Dendritic cell treated with granulocyte-macrophage colony-stimulating factor and Interleukin-4, amounts not matched to agents 40 ng/mL and 50 ng/mL, for 4 days (primary cell): ENCODE measurements around the gene LPCAT1.
"Not testable (repeated sequence)": the region's sequence is repeated elsewhere in the genome, so short reads cannot be mapped to it uniquely, and the experiment has no call there.

ENCODE experiments used
- H3K27ac Mint-ChIP-seq: one replicate; pipeline ENCODE4 v1.8.0; 2022; ENCODE audit warnings: mild to moderate bottlenecking, mixed read lengths
- H3K27me3 Mint-ChIP-seq: one replicate; pipeline ENCODE4 v1.8.0; 2022; ENCODE audit warnings: mild to moderate bottlenecking, mixed read lengths
- H3K36me3 Mint-ChIP-seq: one replicate; pipeline ENCODE4 v1.8.0; 2022; ENCODE audit warnings: low read depth, mixed read lengths
- H3K4me1 Mint-ChIP-seq: one replicate; pipeline ENCODE4 v1.8.0; 2022; ENCODE audit warnings: low read depth, mixed read lengths
- H3K4me3 Mint-ChIP-seq: one replicate; pipeline ENCODE4 v1.8.0; 2022; ENCODE audit warnings: mild to moderate bottlenecking, moderate library complexity, mixed read lengths
- H3K9me3 Mint-ChIP-seq: one replicate; pipeline ENCODE4 v1.8.0; 2022; ENCODE audit warnings: mixed read lengths
- intact Hi-C: fragments of 100-400 bp; cut with micrococcal nuclease; formaldehyde crosslinking; loops from one replicate; pipeline ENCODE4 v1.15.0; 2022

LPCAT1 gene

DNA sequence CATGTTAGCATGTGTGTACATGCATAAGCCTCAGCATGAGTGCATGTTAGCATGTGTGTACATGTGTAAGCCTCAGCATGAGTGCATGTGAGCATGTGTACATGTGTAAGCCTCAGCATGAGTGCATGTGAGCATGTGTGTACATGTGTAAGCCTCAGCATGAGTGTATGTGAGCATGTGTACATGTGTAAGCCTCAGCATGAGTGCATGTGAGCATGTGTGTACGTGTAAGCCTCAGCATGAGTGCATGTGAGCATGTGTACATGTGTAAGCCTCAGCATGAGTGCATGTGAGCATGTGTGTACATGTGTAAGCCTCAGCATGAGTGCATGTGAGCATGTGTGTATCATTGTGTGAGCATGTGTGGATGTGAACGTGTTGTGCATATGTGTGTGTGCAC, 64.3 kb downstream of the LPCAT1 start:
- intact Hi-C loops, H3K4me3 Mint-ChIP-seq: not testable (repeated sequence)

DNA sequence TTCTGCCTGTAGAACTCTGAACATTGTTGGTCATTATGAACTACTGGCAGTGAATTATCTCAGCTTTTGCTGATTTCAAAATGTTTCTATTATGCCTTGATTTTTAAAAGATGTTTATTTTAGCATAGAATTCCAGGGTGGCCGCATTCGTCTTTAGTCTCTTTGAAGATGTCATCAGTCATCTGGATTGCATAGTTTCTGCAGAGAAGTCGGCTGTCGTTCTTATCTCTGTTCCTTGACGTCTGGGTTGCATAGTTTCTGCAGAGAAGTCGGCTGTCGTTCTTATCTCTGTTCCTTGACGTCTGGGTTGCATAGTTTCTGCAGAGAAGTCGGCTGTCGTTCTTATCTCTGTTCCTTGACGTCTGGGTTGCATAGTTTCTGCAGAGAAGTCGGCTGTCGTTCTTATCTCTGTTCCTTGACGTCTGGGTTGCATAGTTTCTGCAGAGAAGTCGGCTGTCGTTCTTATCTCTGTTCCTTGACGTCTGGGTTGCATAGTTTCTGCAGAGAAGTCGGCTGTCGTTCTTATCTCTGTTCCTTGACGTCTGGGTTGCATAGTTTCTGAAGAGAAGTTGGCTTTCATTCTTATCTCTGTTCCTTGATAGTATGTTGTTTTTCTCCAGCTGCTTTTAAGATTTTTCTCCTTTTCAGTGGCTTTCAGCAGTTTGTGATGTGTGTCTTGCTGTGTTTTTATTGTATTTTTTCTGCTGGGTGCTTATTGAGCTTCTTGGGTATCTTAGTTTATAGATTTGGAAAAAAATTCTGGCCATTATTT, 67.5 kb downstream of the LPCAT1 start:
- H3K4me1 Mint-ChIP-seq, H3K4me3 Mint-ChIP-seq, intact Hi-C loops, H3K27ac Mint-ChIP-seq: not testable (repeated sequence)
- peaks cover 59% of the 10 kb centered on the region for H3K9me3 Mint-ChIP-seq
- peaks cover 23% of the 10 kb centered on the region for H3K27me3 Mint-ChIP-seq
- peaks cover 24% of the 10 kb centered on the region for H3K36me3 Mint-ChIP-seq

More for the DNA sequence above, 64.3 kb downstream of the LPCAT1 start:
- not testable (repeated sequence) for H3K4me1 Mint-ChIP-seq, H3K27ac Mint-ChIP-seq, H3K27me3 Mint-ChIP-seq
- H3K36me3 Mint-ChIP-seq: peaks cover 55% of the 10 kb centered on the region
- peaks cover 42% of the 10 kb centered on the region for H3K9me3 Mint-ChIP-seq

DNA sequence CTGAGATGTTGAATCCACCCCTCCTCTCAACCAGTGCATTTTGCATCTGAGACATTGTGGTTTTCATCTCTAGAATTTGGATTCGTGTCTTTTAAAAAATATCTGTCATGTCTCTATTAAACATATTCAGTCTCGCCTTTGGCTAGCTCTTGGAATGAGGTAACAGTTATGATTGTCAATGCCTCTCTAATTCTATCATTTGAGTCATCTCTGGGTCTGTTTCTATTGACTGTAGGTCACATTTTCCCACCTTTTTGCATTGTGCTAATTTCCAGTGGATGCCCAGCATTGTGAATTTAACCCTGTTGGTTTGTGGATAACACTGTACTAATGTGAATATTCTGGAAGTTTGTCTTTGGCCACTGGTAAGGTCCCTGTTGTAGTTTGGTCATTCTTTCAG, 70.1 kb downstream of the LPCAT1 start:
- Mint-ChIP-seq H3K27ac (no peak overlapping the region), H3K36me3 (peaks cover 6% of the 10 kb centered on the region), H3K4me1 (no peaks in the 10 kb centered on the region), H3K9me3 (peaks cover 59% of the 10 kb centered on the region), H3K27me3 (peaks cover 41% of the 10 kb centered on the region), H3K4me3 (no peak overlapping the region)
- intact Hi-C loops: no loop called here

DNA sequence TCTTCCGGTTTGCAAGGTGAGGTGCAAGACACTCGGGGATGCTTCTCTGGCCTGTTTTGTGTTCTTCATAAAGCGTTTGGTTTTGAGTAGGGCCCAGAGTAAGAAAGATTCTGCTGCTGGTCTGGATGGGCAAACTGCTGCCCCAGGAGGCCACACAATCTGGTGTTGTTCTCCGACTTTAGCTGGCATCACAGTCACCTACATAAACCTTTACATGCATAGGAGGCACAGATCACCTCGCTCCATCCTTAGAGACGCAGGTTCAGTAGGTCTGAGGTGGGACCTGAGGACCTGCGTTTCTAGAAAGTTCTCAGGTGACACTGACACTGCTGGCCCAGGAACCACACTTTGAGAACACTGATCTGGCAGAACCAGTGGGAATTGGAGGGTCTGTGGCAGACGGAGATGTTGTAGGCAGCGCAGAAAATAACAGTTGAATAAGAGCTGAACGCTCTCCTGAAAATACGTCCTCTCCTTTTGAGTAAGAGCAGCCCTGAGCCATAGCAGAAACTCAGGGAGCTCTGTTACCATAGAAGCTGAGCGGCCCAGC, 74.6 kb downstream of the LPCAT1 start:
- Mint-ChIP-seq H3K9me3 (peaks cover 15% of the 10 kb centered on the region), H3K4me1 (peaks cover 5% of the 10 kb centered on the region), H3K27me3 (peaks cover 75% of the 10 kb centered on the region), H3K4me3 (no peak overlapping the region), H3K36me3 (no peaks in the 10 kb centered on the region), H3K27ac (no peak overlapping the region)
- intact Hi-C loops: no loop called here

DNA sequence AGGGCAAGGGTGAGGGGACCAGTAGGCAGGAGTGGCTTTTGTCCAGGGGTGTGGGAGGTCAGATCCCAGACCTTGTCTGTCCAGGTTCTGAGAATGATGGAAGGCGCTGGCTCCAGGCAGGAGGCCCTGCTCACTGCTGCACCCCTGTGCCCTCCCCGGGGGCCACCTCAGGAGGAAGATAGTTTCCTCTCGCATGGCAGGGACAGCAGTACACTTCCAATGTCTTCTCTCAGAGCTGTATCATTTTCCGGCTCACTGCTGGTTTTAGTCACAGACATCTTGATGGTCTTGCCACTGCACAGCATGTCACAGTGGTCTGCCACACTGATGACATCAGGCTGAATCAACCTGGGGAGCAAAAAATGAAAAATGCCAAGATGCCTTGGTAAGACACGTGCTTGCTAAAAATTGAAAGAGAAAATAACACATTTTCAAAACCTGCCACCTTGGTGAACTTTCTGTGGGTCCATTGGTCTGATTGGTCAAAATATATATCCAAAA, 75.2 kb downstream of the LPCAT1 start:
- H3K9me3 Mint-ChIP-seq: peaks cover 10% of the 10 kb centered on the region
- intact Hi-C loops: no loop called here
- no peaks in the 10 kb centered on the region for H3K36me3 Mint-ChIP-seq
- H3K27me3 Mint-ChIP-seq: peaks cover 77% of the 10 kb centered on the region
- no peak overlapping the region for H3K4me3 Mint-ChIP-seq
- H3K4me1 Mint-ChIP-seq: peaks cover 5% of the 10 kb centered on the region
- H3K27ac Mint-ChIP-seq: no peak overlapping the region

DNA sequence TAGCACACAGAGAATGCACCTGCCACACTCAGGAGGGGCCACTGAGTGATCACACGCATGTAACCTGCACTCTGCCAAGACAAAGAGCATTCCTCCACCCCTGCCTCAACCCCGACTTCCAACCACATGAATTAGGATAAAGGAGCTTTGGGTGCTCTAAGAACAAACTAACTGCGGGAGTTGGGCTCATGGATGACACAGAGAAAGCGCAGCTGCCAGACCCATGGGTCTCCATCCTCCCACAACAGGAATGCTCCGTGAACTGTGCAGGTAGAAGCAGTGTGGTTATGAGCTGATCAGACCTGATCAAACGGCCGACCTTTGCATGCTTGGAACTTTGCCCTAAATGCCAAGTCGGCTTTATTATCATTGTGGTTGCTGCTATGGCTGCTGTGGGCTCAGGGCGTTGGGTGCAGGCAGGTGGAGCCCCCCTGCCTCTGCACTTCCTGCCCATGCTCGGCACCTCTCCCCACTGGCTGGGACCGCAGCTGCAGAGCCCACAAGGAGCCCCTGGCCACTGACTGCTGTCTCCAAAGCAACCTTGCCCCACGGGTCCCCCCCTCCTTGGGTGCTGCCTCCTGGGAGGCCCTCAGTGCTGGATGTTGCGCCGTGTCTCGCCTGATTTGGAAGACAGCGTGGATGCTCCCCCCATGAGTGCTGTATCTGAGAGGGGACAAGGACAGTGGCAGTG, 75.9 kb downstream of the LPCAT1 start:
- Mint-ChIP-seq H3K27me3 (peaks cover 77% of the 10 kb centered on the region), H3K9me3 (peaks cover 2% of the 10 kb centered on the region), H3K4me3 (no peak overlapping the region), H3K27ac (no peak overlapping the region), H3K4me1 (peaks cover 5% of the 10 kb centered on the region), H3K36me3 (no peaks in the 10 kb centered on the region)
- intact Hi-C loops: no loop called here

DNA sequence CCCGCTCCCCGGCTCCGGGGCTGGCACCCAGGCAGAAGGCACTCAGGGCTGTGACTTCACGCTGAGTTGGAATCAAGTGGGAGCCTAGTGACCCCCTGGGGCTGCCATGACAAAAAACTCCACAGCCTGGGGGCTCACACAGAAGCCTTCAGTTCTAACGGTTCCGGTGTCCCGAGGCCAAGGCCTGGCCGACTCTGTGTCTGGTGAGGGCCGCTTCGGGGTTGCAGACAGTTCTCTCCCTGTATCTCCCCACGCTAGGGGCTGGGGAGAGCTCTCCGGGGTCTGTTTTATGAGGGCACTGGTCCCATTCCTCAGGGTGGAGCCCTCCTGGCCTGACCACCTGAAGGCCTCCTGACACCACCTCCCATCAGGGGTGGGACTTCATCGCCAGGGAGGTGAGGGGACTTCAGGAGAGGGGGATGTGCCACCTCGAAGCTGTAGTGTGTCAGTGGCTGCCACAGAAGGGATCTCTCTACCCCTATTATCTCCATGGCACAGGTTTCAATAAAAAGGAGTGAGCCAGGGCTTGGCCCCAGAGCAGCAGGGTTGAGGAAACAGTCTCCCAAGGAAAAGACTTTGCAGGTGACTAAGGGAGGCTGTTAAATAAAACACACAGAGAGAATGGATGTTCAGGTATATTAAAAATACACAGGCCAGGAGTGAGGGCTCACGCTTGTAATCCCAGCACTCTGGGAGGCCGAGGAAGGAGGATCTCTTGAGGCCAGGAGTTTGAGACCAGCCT, 77.0 kb downstream of the LPCAT1 start:
- Mint-ChIP-seq H3K27me3 (peaks cover 80% of the 10 kb centered on the region), H3K4me3 (no peak overlapping the region), H3K36me3 (no peaks in the 10 kb centered on the region), H3K27ac (no peak overlapping the region), H3K4me1 (peaks cover 5% of the 10 kb centered on the region), H3K9me3 (no peaks in the 10 kb centered on the region)
- intact Hi-C loops: no loop called here

DNA sequence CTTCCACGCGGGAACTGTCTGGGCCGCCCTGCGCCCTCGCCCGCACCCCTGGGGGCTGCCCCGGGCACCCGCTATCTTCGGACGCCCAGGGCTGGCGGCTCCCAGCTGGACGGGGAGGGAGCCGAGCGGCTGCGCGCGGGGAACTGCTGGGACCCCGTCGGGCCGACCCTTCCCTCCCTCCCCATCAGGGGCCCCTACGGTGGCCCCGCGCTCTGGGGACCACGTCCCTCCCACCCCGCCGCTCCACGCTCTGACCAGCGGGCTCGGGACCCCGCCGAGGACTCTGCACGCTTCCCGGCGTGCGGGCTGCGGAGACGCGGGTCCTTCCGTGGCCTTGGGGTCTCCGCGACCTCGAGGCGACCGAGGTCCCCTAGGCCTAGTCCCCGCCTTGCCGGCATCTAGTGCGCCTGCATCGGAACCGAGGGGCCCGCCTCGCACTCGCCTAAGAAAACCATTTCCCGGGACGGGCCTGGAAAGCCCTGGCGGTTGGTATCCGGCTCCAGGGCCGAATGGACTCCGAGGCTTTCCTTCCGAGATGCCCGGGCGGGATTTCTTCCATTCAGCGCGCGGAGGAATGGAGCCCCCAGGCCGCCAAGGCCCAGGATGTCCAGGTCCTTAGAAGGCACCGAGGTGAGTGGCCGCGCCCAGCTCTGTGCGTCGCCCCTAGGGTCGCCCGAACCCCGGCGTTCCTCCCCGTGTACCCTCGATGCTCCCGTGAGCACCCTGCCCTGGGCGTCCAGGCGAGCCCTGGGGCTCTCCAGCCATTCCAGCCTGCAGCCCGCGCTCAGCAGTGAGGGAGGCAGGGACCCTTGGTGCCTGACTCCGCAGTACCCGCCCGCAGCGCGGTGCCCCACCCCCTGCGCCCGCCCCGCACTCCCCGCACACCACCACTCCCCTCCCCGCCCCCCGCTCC, 77.8 kb downstream of the LPCAT1 start:
- intact Hi-C loops: no loop called here
- Mint-ChIP-seq H3K27me3 (peaks cover 81% of the 10 kb centered on the region), H3K36me3 (no peaks in the 10 kb centered on the region), H3K4me1 (peaks cover 5% of the 10 kb centered on the region), H3K27ac (no peak overlapping the region), H3K9me3 (peaks cover 2% of the 10 kb centered on the region), H3K4me3 (no peak overlapping the region)

DNA sequence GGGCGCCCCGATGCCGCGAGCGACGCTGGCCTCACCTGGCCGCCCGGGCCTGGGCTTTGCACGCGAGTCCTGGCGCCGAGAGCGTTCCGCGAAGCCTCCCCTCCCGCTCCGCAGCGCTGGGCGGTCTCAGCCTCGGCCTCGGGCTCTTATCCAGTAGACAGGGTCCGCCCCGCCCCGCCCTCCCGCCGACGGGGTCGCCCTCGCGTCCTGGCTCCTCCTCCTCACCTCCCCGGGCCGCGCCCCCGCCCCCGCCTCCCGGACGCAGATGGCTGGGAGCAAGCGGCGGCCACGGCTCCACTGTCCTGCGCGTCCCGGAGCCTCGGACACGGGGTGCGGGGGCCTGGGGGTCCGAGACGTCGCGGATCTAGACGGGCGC, 78.5 kb downstream of the LPCAT1 start, which contains the start of gene SLC6A3:
TSS of gene SLC6A3 (minus strand) at position 128 of the 376 bp plus-strand sequence. CDS start 2,243 bp downstream, outside the sequence.
- no peak within 1 kb of the TSS for H3K4me3 Mint-ChIP-seq
- H3K4me1 Mint-ChIP-seq: peaks cover 5% of the 10 kb centered on the region
- no peak within 1 kb of the TSS for H3K27ac Mint-ChIP-seq
- peaks cover 79% of the 10 kb centered on the region for H3K27me3 Mint-ChIP-seq
- H3K9me3 Mint-ChIP-seq: peaks cover 8% of the 10 kb centered on the region
- H3K36me3 Mint-ChIP-seq: no peaks in the 10 kb centered on the region
- intact Hi-C loops: no loop called here

DNA sequence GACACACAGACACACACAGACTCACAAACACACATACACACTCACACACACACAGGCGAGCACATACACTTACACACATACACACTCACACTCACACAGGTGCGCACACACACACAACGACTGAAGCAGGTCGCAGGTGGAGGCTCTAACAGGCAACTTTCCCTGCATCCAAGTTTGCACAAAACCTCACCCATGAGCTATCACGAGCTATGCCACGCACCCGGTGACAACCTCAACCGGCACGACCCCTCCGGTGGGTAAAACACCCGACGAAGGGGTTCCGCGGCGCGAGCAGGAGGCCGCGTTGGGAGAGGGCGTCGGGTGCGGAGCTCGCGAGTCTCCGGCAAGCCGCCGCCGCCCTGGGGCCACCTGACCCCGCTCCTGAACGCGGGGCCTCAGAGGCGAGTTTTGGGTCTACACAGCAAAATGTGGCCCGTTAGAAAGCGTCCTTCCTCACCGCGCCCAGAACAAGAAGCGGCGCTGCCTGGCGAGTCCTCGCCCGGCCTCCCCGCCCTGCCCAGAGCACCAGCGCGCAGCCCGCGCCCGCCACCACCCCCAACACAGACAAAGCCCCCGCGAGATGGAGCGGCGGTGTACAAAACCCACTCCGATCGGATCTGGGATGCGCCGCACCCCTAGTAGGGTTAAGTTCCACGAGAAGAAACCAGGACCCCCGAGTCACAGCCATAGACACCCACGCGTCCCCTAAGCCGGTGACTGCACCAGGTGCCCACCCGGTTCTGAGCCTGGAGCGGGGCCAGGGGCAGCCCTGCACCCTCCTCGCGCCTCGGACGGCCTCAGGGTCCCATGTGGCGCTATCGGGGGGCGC, 79.2 kb downstream of the LPCAT1 start:
- Mint-ChIP-seq H3K4me1 (peaks cover 5% of the 10 kb centered on the region), H3K27ac (no peak overlapping the region), H3K36me3 (no peaks in the 10 kb centered on the region), H3K4me3 (no peak overlapping the region), H3K27me3 (peaks cover 83% of the 10 kb centered on the region), H3K9me3 (peaks cover 9% of the 10 kb centered on the region)
- intact Hi-C loops: no loop called here

DNA sequence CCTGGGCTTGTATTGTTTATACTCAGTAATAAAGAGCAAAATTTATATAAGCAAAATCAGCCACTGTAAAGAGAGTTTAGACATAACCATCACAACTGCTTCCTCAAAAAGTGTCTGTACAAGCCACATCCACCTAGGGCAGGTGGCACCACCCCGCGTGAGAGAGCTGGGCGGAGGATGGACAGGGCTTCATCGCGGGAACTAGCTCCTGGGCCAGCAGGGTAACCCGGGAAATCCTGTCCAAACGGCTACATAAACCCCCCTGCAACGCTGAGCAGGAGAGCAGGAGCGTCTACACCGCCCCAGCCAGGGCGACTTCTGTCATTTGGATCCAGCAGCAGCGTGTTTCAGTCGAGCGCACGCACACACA, 79.8 kb downstream of the LPCAT1 start:
- H3K27me3 Mint-ChIP-seq: peaks cover 78% of the 10 kb centered on the region
- H3K9me3 Mint-ChIP-seq: peaks cover 9% of the 10 kb centered on the region
- no peak overlapping the region for H3K4me3 Mint-ChIP-seq
- H3K4me1 Mint-ChIP-seq: peaks cover 5% of the 10 kb centered on the region
- no peaks in the 10 kb centered on the region for H3K36me3 Mint-ChIP-seq
- intact Hi-C loops: no loop called here
- no peak overlapping the region for H3K27ac Mint-ChIP-seq

DNA sequence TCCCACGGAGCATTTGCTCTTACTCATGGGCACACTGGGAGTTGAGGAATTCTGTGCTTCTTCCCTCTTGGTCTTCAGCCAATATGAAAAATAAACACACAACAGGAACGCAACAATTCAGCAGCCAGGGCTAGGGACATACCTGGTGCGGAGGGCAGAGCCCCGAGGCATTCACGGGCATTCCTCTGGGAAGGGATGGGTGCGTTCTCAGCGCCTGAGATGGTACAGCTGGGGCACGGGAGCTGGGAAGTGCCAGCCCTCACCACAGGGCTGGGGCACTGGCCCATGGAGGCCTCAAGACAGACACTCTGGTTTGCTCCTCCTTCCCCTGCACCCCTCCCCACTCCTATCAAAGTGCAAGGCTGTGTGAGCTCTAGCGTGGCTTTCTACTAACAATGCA, 80.6 kb downstream of the LPCAT1 start:
- H3K4me1 Mint-ChIP-seq: peaks cover 5% of the 10 kb centered on the region
- H3K36me3 Mint-ChIP-seq: no peaks in the 10 kb centered on the region
- H3K27me3 Mint-ChIP-seq: peaks cover 73% of the 10 kb centered on the region
- intact Hi-C loops: no loop called here
- H3K9me3 Mint-ChIP-seq: peaks cover 9% of the 10 kb centered on the region
- H3K4me3 Mint-ChIP-seq: no peak overlapping the region
- H3K27ac Mint-ChIP-seq: no peak overlapping the region
